Smooth muscle cell (in vitro differentiated cells): ENCODE measurements around the gene GRAMD2A. TPM values are rescaled to one million over a fixed set of nuclear protein-coding genes. Genes with fewer than 3 reads are reported as not detected.
"Not testable (repeated sequence)": the region's sequence is repeated elsewhere in the genome, so short reads cannot be mapped to it uniquely, and the experiment has no call there.

Source experiments
- DNase-seq: peaks from one replicate; lab custom pipeline; 2025; ENCODE audit not compliant: unreplicated experiment; lab: John Stamatoyannopoulos, UW
- H2AFZ ChIP-seq: fragments of 200-600 bp; sonication (generic); 2 replicates; pipeline ENCODE4 v1.6.0; 2016; ENCODE audit warnings: antibody characterized with exemption, low read depth, mild to moderate bottlenecking
- H3F3A ChIP-seq: fragments of 200-600 bp; sonication (generic); 2 replicates; pipeline ENCODE4 v1.6.0; 2017; ENCODE audit warnings: antibody characterized with exemption, low read depth
- H3K27ac ChIP-seq: fragments of 200-600 bp; sonication (generic); 2 replicates; pipeline ENCODE4 v1.5.1; 2016; ENCODE audit warnings: low read depth, mild to moderate bottlenecking
- H3K27me3 ChIP-seq: fragments of 200-600 bp; sonication (generic); 2 replicates; pipeline ENCODE4 v1.6.1; 2016; ENCODE audit warnings: low read depth, mild to moderate bottlenecking
- H3K36me3 ChIP-seq: fragments of 200-600 bp; sonication (generic); 2 replicates; pipeline ENCODE4 v1.5.1; 2016; ENCODE audit warnings: low read depth
- H3K4me1 ChIP-seq: fragments of 200-600 bp; sonication (generic); 2 replicates; pipeline ENCODE4 v1.5.1; 2016; ENCODE audit warnings: low read depth
- H3K4me2 ChIP-seq: fragments of 200-600 bp; sonication (generic); 2 replicates; pipeline ENCODE4 v1.6.0; 2016; ENCODE audit warnings: mild to moderate bottlenecking
- H3K4me3 ChIP-seq: fragments of 200-600 bp; sonication (generic); 2 replicates; pipeline ENCODE4 v1.5.1; 2016; ENCODE audit warnings: mild to moderate bottlenecking
- H3K79me2 ChIP-seq: fragments of 200-600 bp; sonication (generic); 2 replicates; pipeline ENCODE4 v1.6.0; 2016; ENCODE audit warnings: low read depth, mild to moderate bottlenecking
- H3K9ac ChIP-seq: fragments of 200-600 bp; sonication (generic); 2 replicates; pipeline ENCODE4 v1.6.0; 2016; ENCODE audit warnings: low read depth
- H3K9me3 ChIP-seq: fragments of 200-600 bp; sonication (generic); replicated peaks from 2 replicates; pipeline ENCODE4 v1.5.1; 2016; ENCODE audit warnings: low read depth
- H4K20me1 ChIP-seq: fragments of 200-600 bp; sonication (generic); 2 replicates; pipeline ENCODE4 v1.6.0; 2016; ENCODE audit warnings: low read depth
- CTCF ChIP-seq: fragments of 200-600 bp; sonication (generic); IDR thresholded peaks from 2 replicates; pipeline ENCODE4 v1.5.1; 2017; ENCODE audit warnings: borderline replicate concordance, mild to moderate bottlenecking, antibody characterized with exemption; ENCODE audit not compliant: insufficient read depth, poor library complexity, severe bottlenecking
- WGBS: methylation state at CpG from one replicate; pipeline ENCODE4 v1.1.7; 2016; ENCODE audit warnings: low lambda C conversion rate; 5-methylcytosine and 5-hydroxymethylcytosine counted together
- polyA plus RNA-seq: library from polyadenylated mRNA; unstranded; fragments of >200 nt; fragmentation: Nextera tagmentation; extraction: Ambion mirVana; gene quantifications from 2 replicates; pipeline ENCODE4 v1.2.1, GENCODE V29; 2016
- total RNA-seq: library from RNA; depleted of rRNA; stranded (reverse); fragments of >200 nt; gene quantifications from 2 replicates; pipeline ENCODE4 v1.2.3, GENCODE V29; 2014

The GRAMD2A gene
- total and polyA plus RNA-seq, 2 experiments from 2014 or later: 0.54 to 2.1 TPM

GRCh38 chr15:72174551-72175165 is 22.9 kb downstream of the GRAMD2A start:
- no peaks in the 10 kb centered on the region for H3K27me3 ChIP-seq
- H3K4me1 ChIP-seq: no peaks in the 10 kb centered on the region
- TF ChIP-seq CTCF: no peak
- no peak overlapping the region for H3K27ac ChIP-seq
- no peak overlapping the region for H3K4me3 ChIP-seq
- no peaks in the 10 kb centered on the region for H3K36me3 ChIP-seq
- H2AFZ ChIP-seq: no peak overlapping the region
- H4K20me1 ChIP-seq: no peaks in the 10 kb centered on the region
- 82% methylated on average over 4 of the region's 5 CpGs for WGBS
- no peaks in the 10 kb centered on the region for H3K79me2 ChIP-seq
- no peak overlapping the region for H3K4me2 ChIP-seq
- H3K9me3 ChIP-seq: no peaks in the 10 kb centered on the region
- H3F3A ChIP-seq: no peaks in the 10 kb centered on the region
- H3K9ac ChIP-seq: no peak overlapping the region
- no peak for DNase-seq

- H3K4me1 ChIP-seq: no peaks in the 10 kb centered on the region
- H2AFZ ChIP-seq: no peak overlapping the region
- no peak overlapping the region for H3K27ac ChIP-seq
- no peak overlapping the region for H3K9ac ChIP-seq
- no peaks in the 10 kb centered on the region for H3K9me3 ChIP-seq
- H3K36me3 ChIP-seq: no peaks in the 10 kb centered on the region
- H3K27me3 ChIP-seq: no peaks in the 10 kb centered on the region
- no peaks in the 10 kb centered on the region for H4K20me1 ChIP-seq
- WGBS: 97% methylated on average over 12 of the region's 12 CpGs
- no peak overlapping the region for H3K4me3 ChIP-seq
- H3K79me2 ChIP-seq: no peaks in the 10 kb centered on the region
- no peak overlapping the region for H3K4me2 ChIP-seq
- TF ChIP-seq CTCF: no peak
- no peak for DNase-seq
- H3F3A ChIP-seq: no peaks in the 10 kb centered on the region
Observed at GRCh38 chr15:72173864-72174550, 23.6 kb downstream of the GRAMD2A start.

GRCh38 chr15:72173401-72173800 is 24.2 kb downstream of the GRAMD2A start:
- no peak overlapping the region for H3K9ac ChIP-seq
- no peaks in the 10 kb centered on the region for H3K79me2 ChIP-seq
- no peaks in the 10 kb centered on the region for H3K9me3 ChIP-seq
- H4K20me1 ChIP-seq: no peaks in the 10 kb centered on the region
- H3K27ac ChIP-seq: no peak overlapping the region
- WGBS: 96% methylated on average over 6 of the region's 6 CpGs
- no peaks in the 10 kb centered on the region for H3K27me3 ChIP-seq
- H3F3A ChIP-seq: no peaks in the 10 kb centered on the region
- no peak overlapping the region for H3K4me2 ChIP-seq
- DNase-seq: no peak
- no peak for TF ChIP-seq CTCF
- H2AFZ ChIP-seq: no peak overlapping the region
- H3K4me3 ChIP-seq: no peak overlapping the region
- peaks cover 6% of the 10 kb centered on the region for H3K4me1 ChIP-seq
- H3K36me3 ChIP-seq: no peaks in the 10 kb centered on the region

- 86% methylated on average over 5 of the region's 5 CpGs for WGBS
- Histone ChIP-seq H3K9me3 (no peaks in the 10 kb centered on the region), H3K4me2 (no peak overlapping the region), H3K27me3 (no peaks in the 10 kb centered on the region), H3F3A (no peaks in the 10 kb centered on the region), H2AFZ (no peak overlapping the region), H3K4me1 (peaks cover 8% of the 10 kb centered on the region), H3K27ac (no peak overlapping the region), H3K4me3 (no peak overlapping the region), H3K9ac (no peak overlapping the region), H4K20me1 (no peaks in the 10 kb centered on the region), H3K79me2 (no peaks in the 10 kb centered on the region), H3K36me3 (no peaks in the 10 kb centered on the region)
- no peak for TF ChIP-seq CTCF
- DNase-seq: no peak
Observed at GRCh38 chr15:72172796-72173195, 24.8 kb downstream of the GRAMD2A start.

GRCh38 chr15:72171978-72172377 is 25.6 kb downstream of the GRAMD2A start:
- WGBS: 86% methylated on average over 10 of the region's 10 CpGs
- not testable (repeated sequence) for H3F3A ChIP-seq, H3K79me2 ChIP-seq, H3K4me3 ChIP-seq, DNase-seq, H3K27me3 ChIP-seq, H3K4me2 ChIP-seq, H3K27ac ChIP-seq, H2AFZ ChIP-seq, H3K4me1 ChIP-seq, H4K20me1 ChIP-seq, H3K9me3 ChIP-seq, H3K9ac ChIP-seq, H3K36me3 ChIP-seq
